Mesothelial cell of epicardium (in vitro differentiated cells): ENCODE data around the gene PDE7B. TPM values are rescaled to one million over a fixed set of nuclear protein-coding genes. Genes with fewer than 3 reads are reported as not detected.

ENCODE experiments used
- DNase-seq, 2 experiments: peaks; one replicate each; pipeline ENCODE4 v3.0.0; 2021; ENCODE audit warnings: low spot score in 2 of 2; ENCODE audit not compliant: unreplicated experiment in 2 of 2
- H3K27ac Mint-ChIP-seq: 2 replicates; pipeline ENCODE4 v1.8.0; 2021; ENCODE audit warnings: mixed read lengths
- H3K27me3 Mint-ChIP-seq: 2 replicates; pipeline ENCODE4 v1.8.0; 2021; ENCODE audit warnings: low read depth, mixed read lengths
- H3K36me3 Mint-ChIP-seq: 2 replicates; pipeline ENCODE4 v1.8.0; 2021; ENCODE audit warnings: mixed read lengths
- H3K4me1 Mint-ChIP-seq: 2 replicates; pipeline ENCODE4 v1.8.0; 2021; ENCODE audit warnings: mixed read lengths
- H3K4me3 Mint-ChIP-seq: 2 replicates; pipeline ENCODE4 v1.8.0; 2021; ENCODE audit warnings: mild to moderate bottlenecking, moderate library complexity, mixed read lengths
- H3K9me3 Mint-ChIP-seq: 2 replicates; pipeline ENCODE4 v1.8.0; 2021; ENCODE audit warnings: mixed read lengths
- total RNA-seq: library from RNA; stranded (reverse); gene quantifications from 3 replicates; pipeline ENCODE4 v1.2.1, GENCODE V29; 2021
- TF ChIP-seq, protein P1 (sequence below): fragments of 200-600 bp; sonication (generic); IDR thresholded peaks from one replicate; pipeline ENCODE4 v1.5.0; 2021; ENCODE audit warnings: antibody characterized with exemption; ENCODE audit not compliant: unreplicated experiment

PDE7B gene
- total RNA-seq, 1 donor from 2014 or later: 18.2 TPM

DNA sequence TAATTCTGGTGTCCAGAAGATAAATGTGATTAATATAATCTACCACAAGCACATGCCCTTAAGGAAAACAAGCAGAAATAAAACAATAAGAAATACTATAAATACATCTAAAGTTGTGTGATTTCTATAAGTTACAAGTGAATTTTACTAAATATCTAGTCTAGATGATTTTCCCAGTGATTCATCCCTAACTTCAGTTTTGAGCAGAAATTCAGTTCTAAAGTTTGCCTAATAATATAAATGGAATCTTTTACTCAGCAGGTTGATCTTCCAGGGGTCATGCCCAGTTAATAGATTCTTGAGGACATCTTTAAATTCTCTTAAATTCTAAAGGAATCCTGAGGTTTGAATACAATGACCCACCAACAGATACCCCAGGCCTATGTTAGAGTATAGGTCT lies 37.3 kb downstream of the PDE7B start:
- no peak overlapping the region for H3K27ac Mint-ChIP-seq
- peaks cover 10% of the 10 kb centered on the region for H3K4me1 Mint-ChIP-seq
- H3K27me3 Mint-ChIP-seq: no peaks in the 10 kb centered on the region
- no peak overlapping the region for H3K4me3 Mint-ChIP-seq
- TF ChIP-seq, protein P1, sequence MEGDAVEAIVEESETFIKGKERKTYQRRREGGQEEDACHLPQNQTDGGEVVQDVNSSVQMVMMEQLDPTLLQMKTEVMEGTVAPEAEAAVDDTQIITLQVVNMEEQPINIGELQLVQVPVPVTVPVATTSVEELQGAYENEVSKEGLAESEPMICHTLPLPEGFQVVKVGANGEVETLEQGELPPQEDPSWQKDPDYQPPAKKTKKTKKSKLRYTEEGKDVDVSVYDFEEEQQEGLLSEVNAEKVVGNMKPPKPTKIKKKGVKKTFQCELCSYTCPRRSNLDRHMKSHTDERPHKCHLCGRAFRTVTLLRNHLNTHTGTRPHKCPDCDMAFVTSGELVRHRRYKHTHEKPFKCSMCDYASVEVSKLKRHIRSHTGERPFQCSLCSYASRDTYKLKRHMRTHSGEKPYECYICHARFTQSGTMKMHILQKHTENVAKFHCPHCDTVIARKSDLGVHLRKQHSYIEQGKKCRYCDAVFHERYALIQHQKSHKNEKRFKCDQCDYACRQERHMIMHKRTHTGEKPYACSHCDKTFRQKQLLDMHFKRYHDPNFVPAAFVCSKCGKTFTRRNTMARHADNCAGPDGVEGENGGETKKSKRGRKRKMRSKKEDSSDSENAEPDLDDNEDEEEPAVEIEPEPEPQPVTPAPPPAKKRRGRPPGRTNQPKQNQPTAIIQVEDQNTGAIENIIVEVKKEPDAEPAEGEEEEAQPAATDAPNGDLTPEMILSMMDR: no peak
- no peak for DNase-seq
- no peaks in the 10 kb centered on the region for H3K36me3 Mint-ChIP-seq
- no peaks in the 10 kb centered on the region for H3K9me3 Mint-ChIP-seq

DNA sequence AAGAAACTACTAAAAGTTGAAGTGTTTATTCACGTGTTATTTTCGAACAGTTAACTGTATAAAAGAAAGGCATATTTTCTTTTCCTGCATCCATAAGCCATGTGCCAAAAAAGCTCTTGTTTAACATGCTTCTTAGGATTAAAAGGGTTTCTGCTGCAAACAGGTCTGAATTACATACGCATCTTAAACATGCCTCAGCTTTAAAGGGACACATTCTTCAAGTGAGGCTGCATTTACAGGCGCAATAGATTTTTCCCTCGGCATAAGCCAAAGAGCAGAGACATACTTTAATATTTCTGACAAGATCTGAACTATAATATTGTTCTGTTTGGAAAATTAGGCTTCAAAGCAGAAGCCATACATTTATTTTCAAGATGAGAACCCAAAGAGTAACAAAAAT lies 39.4 kb downstream of the PDE7B start:
- H3K4me1 Mint-ChIP-seq: peaks cover 10% of the 10 kb centered on the region
- DNase-seq: no peak
- H3K27me3 Mint-ChIP-seq: no peaks in the 10 kb centered on the region
- H3K27ac Mint-ChIP-seq: peak overlapping the region; percentile 21
- H3K9me3 Mint-ChIP-seq: no peaks in the 10 kb centered on the region
- TF ChIP-seq, protein P1: no peak
- H3K4me3 Mint-ChIP-seq: no peak overlapping the region
- H3K36me3 Mint-ChIP-seq: no peaks in the 10 kb centered on the region

DNA sequence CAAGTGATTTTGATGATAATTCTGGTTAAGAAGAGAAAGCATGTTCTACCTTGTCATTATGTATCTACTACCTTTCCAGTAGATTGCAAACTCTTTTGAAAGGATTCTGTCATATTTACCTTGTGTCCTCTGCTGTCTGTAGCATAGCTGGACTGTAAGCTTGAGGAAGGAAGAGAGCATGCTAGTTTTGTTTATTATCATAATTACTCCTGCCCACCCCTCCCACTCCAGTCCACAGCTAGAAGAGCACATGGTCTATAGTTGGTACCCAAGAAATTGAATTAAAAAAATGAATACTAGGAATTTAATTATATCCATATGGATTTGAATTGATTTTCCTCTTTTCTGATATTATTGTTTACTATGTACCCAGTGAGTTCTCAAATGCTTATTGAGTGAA lies 40.2 kb downstream of the PDE7B start:
- no peak for DNase-seq
- no peak overlapping the region for H3K4me3 Mint-ChIP-seq
- H3K36me3 Mint-ChIP-seq: peaks cover under 1% of the 10 kb centered on the region
- H3K9me3 Mint-ChIP-seq: peaks cover 2% of the 10 kb centered on the region
- no peaks in the 10 kb centered on the region for H3K27me3 Mint-ChIP-seq
- H3K27ac Mint-ChIP-seq: no peak overlapping the region
- TF ChIP-seq, protein P1: no peak
- peaks cover 10% of the 10 kb centered on the region for H3K4me1 Mint-ChIP-seq

DNA sequence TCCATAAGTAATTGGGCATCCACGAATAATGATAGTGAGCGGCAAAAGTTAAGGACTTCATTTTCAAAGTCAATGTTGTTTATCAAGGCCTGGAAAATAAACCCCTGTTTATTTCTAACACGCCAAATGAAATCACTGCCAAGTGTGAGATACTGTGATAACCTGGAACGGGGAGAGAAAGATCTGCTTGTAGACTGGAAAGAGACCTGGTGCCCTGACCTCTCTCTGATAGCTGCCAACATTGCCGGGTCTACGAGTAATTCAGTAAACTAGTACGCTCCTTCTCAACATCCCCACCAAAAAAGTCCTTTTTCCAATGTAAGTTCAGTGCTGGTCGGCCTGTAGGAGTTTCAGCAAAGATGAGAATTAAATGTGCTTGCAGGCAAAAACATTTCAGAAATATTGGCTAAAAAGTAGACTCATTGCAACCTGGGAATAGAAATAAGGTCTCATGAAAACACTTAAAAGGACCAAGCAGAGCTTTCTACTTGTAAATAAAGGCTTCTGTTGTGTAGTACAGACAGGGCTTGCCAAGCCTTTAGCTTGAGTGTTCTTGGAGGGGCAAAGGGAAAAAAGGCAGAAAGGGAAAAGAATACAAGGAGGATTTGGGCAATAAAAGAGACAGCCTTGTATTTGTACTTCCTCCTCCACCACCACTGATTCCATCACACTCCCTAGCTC lies 43.9 kb downstream of the PDE7B start:
- Mint-ChIP-seq H3K27me3 (no peaks in the 10 kb centered on the region), H3K9me3 (peaks cover 4% of the 10 kb centered on the region), H3K4me1 (peaks cover 10% of the 10 kb centered on the region), H3K36me3 (peaks cover 3% of the 10 kb centered on the region), H3K27ac (no peak overlapping the region), H3K4me3 (no peak overlapping the region)
- TF ChIP-seq, protein P1: no peak
- no peak for DNase-seq

DNA sequence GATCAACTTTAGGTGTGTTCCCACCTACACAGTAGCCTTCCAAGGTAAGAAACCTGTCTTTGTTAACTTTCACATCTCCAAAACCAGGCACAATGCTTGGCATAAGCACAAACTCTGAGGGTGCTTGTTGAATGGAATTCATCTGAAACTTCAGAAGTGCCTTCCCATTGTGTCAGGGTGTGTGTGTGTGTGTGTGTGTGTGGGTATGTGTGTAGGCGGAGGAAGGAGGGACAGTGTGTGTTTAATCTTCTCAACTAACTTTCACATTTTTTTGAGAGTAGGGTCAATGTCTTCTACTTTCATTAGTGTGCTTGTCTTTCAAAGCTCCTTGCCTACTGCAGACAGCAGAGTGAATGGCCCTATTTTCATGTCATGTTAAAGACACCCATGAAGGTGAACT lies 45.6 kb downstream of the PDE7B start:
- peaks cover 3% of the 10 kb centered on the region for H3K4me1 Mint-ChIP-seq
- H3K27ac Mint-ChIP-seq: no peak overlapping the region

More for the DNA sequence above, 45.6 kb downstream of the PDE7B start:
- TF ChIP-seq, protein P1: no peak
- Mint-ChIP-seq H3K9me3 (peaks cover 4% of the 10 kb centered on the region), H3K27me3 (no peaks in the 10 kb centered on the region), H3K36me3 (peaks cover 3% of the 10 kb centered on the region), H3K4me3 (no peak overlapping the region)
- no peak for DNase-seq
